ENCODE measurements around the gene EDAR. TPM values are rescaled to one million over a fixed set of nuclear protein-coding genes. Genes with fewer than 3 reads are reported as not detected.
A peak's percentile ranks its signal among the peaks of the same experiment; 100 is the strongest.

Gene EDAR
- total and polyA plus RNA-seq, 2 of the 4 experiments (the other 2 are of a cell fraction), result not detected

DNA sequence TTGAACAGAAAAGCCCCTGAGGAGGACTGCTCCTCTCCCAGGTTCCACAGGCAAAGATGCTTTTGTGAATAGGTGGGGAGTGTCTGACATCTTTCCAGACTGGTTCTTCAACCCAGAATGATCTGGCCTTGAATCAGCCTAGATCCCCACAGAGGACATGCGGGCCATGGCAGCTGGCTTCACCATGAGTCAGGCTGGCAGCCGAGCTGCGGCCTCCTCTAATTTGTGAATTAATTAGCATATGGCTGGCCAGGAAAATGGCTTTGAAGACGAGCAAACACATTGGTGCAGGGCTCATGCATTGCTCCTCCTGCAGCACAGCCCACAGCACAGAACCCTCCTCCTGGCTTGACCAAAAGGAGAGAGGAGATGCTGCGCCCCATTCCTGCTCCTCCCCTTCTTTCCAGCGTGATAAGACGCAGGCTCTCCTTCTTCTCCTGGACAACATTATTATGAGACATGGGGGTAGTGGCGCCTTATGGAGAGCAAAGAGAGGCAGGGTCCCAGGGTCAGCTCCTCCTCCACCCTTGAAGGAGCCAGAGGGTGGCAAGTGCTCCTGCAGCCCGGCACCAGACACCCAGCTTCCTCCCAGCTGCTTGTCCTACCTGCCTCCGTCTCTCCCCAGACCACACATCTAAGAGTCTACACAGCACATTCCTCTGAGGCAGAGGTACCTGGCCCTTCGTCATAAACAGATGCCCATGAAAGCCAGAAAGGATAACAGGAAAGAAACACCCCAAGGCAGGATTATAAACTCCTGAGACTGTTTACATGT lies 66.7 kb downstream of the EDAR start:
- TF ChIP-seq RCOR1 (IDR thresholded peaks at IDR 0.05; ENCODE audit: insufficient replicate concordance, low read length) (no peak), SMC3 (IDR thresholded peaks at IDR 0.05; ENCODE audit: low read depth, low read length) (no peak), NFE2L2 (IDR thresholded peaks at IDR 0.05; ENCODE audit: low read depth, low read length) (no peak), RFX5 (IDR thresholded peaks at IDR 0.05; ENCODE audit: low read depth, low read length) (no peak)
- TF ChIP-seq, protein P1, sequence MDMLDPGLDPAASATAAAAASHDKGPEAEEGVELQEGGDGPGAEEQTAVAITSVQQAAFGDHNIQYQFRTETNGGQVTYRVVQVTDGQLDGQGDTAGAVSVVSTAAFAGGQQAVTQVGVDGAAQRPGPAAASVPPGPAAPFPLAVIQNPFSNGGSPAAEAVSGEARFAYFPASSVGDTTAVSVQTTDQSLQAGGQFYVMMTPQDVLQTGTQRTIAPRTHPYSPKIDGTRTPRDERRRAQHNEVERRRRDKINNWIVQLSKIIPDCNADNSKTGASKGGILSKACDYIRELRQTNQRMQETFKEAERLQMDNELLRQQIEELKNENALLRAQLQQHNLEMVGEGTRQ (IDR thresholded peaks at IDR 0.05; ENCODE audit: low read depth, low read length), result no peak
- TF ChIP-seq, protein P2, sequence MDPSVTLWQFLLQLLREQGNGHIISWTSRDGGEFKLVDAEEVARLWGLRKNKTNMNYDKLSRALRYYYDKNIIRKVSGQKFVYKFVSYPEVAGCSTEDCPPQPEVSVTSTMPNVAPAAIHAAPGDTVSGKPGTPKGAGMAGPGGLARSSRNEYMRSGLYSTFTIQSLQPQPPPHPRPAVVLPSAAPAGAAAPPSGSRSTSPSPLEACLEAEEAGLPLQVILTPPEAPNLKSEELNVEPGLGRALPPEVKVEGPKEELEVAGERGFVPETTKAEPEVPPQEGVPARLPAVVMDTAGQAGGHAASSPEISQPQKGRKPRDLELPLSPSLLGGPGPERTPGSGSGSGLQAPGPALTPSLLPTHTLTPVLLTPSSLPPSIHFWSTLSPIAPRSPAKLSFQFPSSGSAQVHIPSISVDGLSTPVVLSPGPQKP (IDR thresholded peaks at IDR 0.05; ENCODE audit: borderline replicate concordance, low read depth, low read length), result no peak
- Histone ChIP-seq H3K27me3 (ENCODE audit: control insufficient read depth, insufficient read depth, low read length) (peaks cover 86% of the 10 kb centered on the region), H2BK120ac (ENCODE audit: low read depth, low read length) (no peak overlapping the region), H3K4me3 (ENCODE audit: insufficient read depth, low read depth, low read length) (no peak overlapping the region), H2BK20ac (ENCODE audit: low read depth, low read length) (no peak overlapping the region), H4K91ac (ENCODE audit: insufficient read depth, low read depth, low read length) (no peak overlapping the region), H2AK5ac (ENCODE audit: low read depth, low read length) (no peak overlapping the region), H3K14ac (replicated peaks; ENCODE audit: low read depth, low read length) (no peak overlapping the region), H3K4ac (ENCODE audit: low read depth, low read length) (no peak overlapping the region), H3K9ac (ENCODE audit: low read depth, low read length) (no peak overlapping the region), H4K5ac (ENCODE audit: low read depth, low read length) (no peak overlapping the region), H3K18ac (ENCODE audit: low read depth, low read length) (no peak overlapping the region), H4K8ac (ENCODE audit: low read depth in 2 of 2, low read length in 2 of 2) (no peak overlapping the region), H3K23ac (ENCODE audit: low read depth, low read length) (no peak overlapping the region), H3K36me3 (ENCODE audit: control insufficient read depth, insufficient read depth, low read length) (no peaks in the 10 kb centered on the region), H3K9me1 (ENCODE audit: insufficient read depth, low read length) (no peaks in the 10 kb centered on the region), H3K4me2 (ENCODE audit: low read depth, low read length) (no peak overlapping the region), H2AK9ac (replicated peaks; ENCODE audit: low read depth, low read length, poor library complexity) (no peak overlapping the region), H4K20me1 (ENCODE audit: insufficient read depth, low read length) (no peaks in the 10 kb centered on the region), H2BK15ac (ENCODE audit: low read depth, low read length) (no peak overlapping the region), H3K4me1 (ENCODE audit: control insufficient read depth, insufficient read depth, low read length) (peaks cover 2% of the 10 kb centered on the region; the same call in 1 of the 2 replicates), H3K56ac (ENCODE audit: extremely low read depth, insufficient read depth, low read length) (no peak overlapping the region), H3K9me3 (ENCODE audit: control insufficient read depth, insufficient read depth, low read length) (no peaks in the 10 kb centered on the region), H3K79me1 (ENCODE audit: low read depth in 1 of 2, low read length in 2 of 2) (no peaks in the 10 kb centered on the region), H2BK5ac (ENCODE audit: low read depth, low read length, poor library complexity, severe bottlenecking) (no peak overlapping the region), H2AFZ (replicated peaks; ENCODE audit: low read length, poor library complexity) (no peak overlapping the region), H3K27ac (ENCODE audit: insufficient read depth, low read length) (no peak overlapping the region)
- dilution Hi-C loops (cut with HindIII; ENCODE audit: low sequenced_read_pairs, unreplicated experiment), result no loop called here
- intact Hi-C loops (cut with micrococcal nuclease), result loop anchor here (5.0 to 10.0 kb wide), 2 partner anchors 50 to 62 kb away; partner anchors contain the start of gene EDAR
- ChIA-PET POLR2A (ENCODE audit: unreplicated experiment) (no interaction called here), CTCF (no interaction called here)
- no TSS peak for BruUV-seq (replicated peaks)
- WGBS, 2 experiments (ENCODE audit: extremely low coverage in 2 of 2, insufficient read length in 1 of 2), result no CpG with 5 or more reads among the region's 11 CpGs
- DNase-seq (peak; percentile 22), ATAC-seq (ENCODE audit: low read depth) (peak; percentile 61)
- in situ Hi-C loops (cut with MboI; ENCODE audit: low sequenced_read_pairs), result no loop called here

All from IMR-90 (cell line).